ENCODE measurements around the gene AMT. TPM values are rescaled to one million over a fixed set of nuclear protein-coding genes. Genes with fewer than 3 reads are reported as not detected.

The AMT gene
- total and polyA plus RNA-seq, 8 donors, result 9.2 to 43.5 (median 14.3) TPM

GRCh38 chr3:49386056-49386756 lies 36.1 kb downstream of the AMT start:
- Histone ChIP-seq H3K9me3 (no peaks in the 10 kb centered on the region), H3K4me1 (peaks cover 0 to 9% (median 0%) of the 10 kb centered on the region in 3 donors), H3K36me3 (no peaks in the 10 kb centered on the region), H3K27ac (peak overlapping the region in 1 of 4 donors; percentile 15), H3K4me3 (no peak overlapping the region), H3K27me3 (no peaks in the 10 kb centered on the region)
- ATAC-seq, result peak in 1 of 4 donors; percentile 31
- TF ChIP-seq CTCF (IDR thresholded peaks at IDR 0.05), result no peak
- no peak for FAIRE-seq
- WGBS, 2 donors, result 79 to 81% methylated on average over 11 of the region's 11 CpGs
- intact Hi-C loops (cut with DNase I), result no loop called here
- no peak for DNase-seq

GRCh38 chr3:49385617-49386016 lies 36.7 kb downstream of the AMT start:
- DNase-seq (no peak), FAIRE-seq (no peak), ATAC-seq (no peak)
- no peaks in the 10 kb centered on the region for H3K36me3 ChIP-seq
- WGBS, 2 donors, result 88 to 97% methylated on average over 1 of the region's 1 CpG
- H3K4me3 ChIP-seq, result no peak overlapping the region
- TF ChIP-seq CTCF (IDR thresholded peaks at IDR 0.05), result no peak
- intact Hi-C loops (cut with DNase I), result no loop called here
- no peaks in the 10 kb centered on the region for H3K27me3 ChIP-seq
- H3K9me3 ChIP-seq, result no peaks in the 10 kb centered on the region
- peaks cover 0 to 9% (median 0%) of the 10 kb centered on the region in 3 donors for H3K4me1 ChIP-seq
- no peak overlapping the region for H3K27ac ChIP-seq

GRCh38 chr3:49383387-49383786 lies 38.9 kb downstream of the AMT start:
- TF ChIP-seq CTCF (IDR thresholded peaks at IDR 0.05), result no peak
- DNase-seq (no peak), FAIRE-seq (no peak), ATAC-seq (peak in 2 of 4 donors; percentile 22 to 33)
- no peak overlapping the region for H3K4me3 ChIP-seq
- no peaks in the 10 kb centered on the region for H3K27me3 ChIP-seq
- H3K4me1 ChIP-seq, result peaks cover 0 to 9% (median 0%) of the 10 kb centered on the region in 3 donors
- intact Hi-C loops (cut with DNase I), result no loop called here
- 66 to 70% methylated on average over 5 of the region's 5 CpGs for WGBS, 2 donors
- no peaks in the 10 kb centered on the region for H3K36me3 ChIP-seq
- no peaks in the 10 kb centered on the region for H3K9me3 ChIP-seq
- H3K27ac ChIP-seq, result no peak overlapping the region

GRCh38 chr3:49378249-49378895 lies 43.9 kb downstream of the AMT start:
- Histone ChIP-seq H3K27ac (no peak overlapping the region), H3K4me3 (no peak overlapping the region), H3K27me3 (no peaks in the 10 kb centered on the region), H3K4me1 (no peaks in the 10 kb centered on the region), H3K36me3 (peaks cover 0 to 18% (median 0%) of the 10 kb centered on the region in 3 donors), H3K9me3 (no peaks in the 10 kb centered on the region)
- DNase-seq (no peak), FAIRE-seq (no peak), ATAC-seq (peak in 3 of 4 donors; percentile 42 to 49 (median 46))
- no peak for TF ChIP-seq CTCF (IDR thresholded peaks at IDR 0.05)
- WGBS, 2 donors, result 90 to 92% methylated on average over 11 of the region's 11 CpGs
- intact Hi-C loops (cut with DNase I), result no loop called here

GRCh38 chr3:49377483-49377882 lies 44.8 kb downstream of the AMT start:
- peak in 3 of 4 donors; percentile 23 to 37 (median 23) for ATAC-seq
- Histone ChIP-seq H3K4me3 (no peak overlapping the region), H3K27ac (no peak overlapping the region), H3K36me3 (peaks cover 0 to 27% (median 0%) of the 10 kb centered on the region in 3 donors), H3K4me1 (no peaks in the 10 kb centered on the region), H3K27me3 (no peaks in the 10 kb centered on the region), H3K9me3 (no peaks in the 10 kb centered on the region)
- no peak for DNase-seq
- intact Hi-C loops (cut with DNase I), result no loop called here
- WGBS, 2 donors, result 92 to 96% methylated on average over 1 of the region's 1 CpG
- TF ChIP-seq CTCF (IDR thresholded peaks at IDR 0.05), result no peak
- FAIRE-seq, result no peak
